Muscle layer of colon (tissue), 2 donors: ENCODE measurements around the gene TMPRSS12.
"Not testable (repeated sequence)": the region's sequence is repeated elsewhere in the genome, so short reads cannot be mapped to it uniquely, and the experiment has no call there.

Experiments
- H3K27ac ChIP-seq: one replicate; pipeline ENCODE4 v1.7.0; 2013; ENCODE audit warnings: low read depth, mild to moderate bottlenecking, low read length, moderate library complexity
- H3K27me3 ChIP-seq, 2 donors: one replicate each; pipeline ENCODE4 v1.7.0; 2013; ENCODE audit warnings: low read length in 2 of 2, mild to moderate bottlenecking in 2 of 2; ENCODE audit not compliant: insufficient read depth in 2 of 2, control insufficient read depth in 1 of 2
- H3K36me3 ChIP-seq: one replicate; pipeline ENCODE4 v1.7.0; 2013; ENCODE audit warnings: mild to moderate bottlenecking, low read length; ENCODE audit not compliant: insufficient read depth
- H3K4me1 ChIP-seq: one replicate; pipeline ENCODE4 v1.7.0; 2013; ENCODE audit warnings: mild to moderate bottlenecking, low read length; ENCODE audit not compliant: insufficient read depth
- H3K4me3 ChIP-seq, 2 donors: one replicate each; pipeline ENCODE4 v1.7.0; 2013; ENCODE audit warnings: low read length in 2 of 2, low read depth in 1 of 2, mild to moderate bottlenecking in 1 of 2, moderate library complexity in 1 of 2
- H3K9ac ChIP-seq: one replicate; pipeline ENCODE4 v1.7.0; 2013; ENCODE audit warnings: low read length
- H3K9me3 ChIP-seq: one replicate; pipeline ENCODE4 v1.7.0; 2013; ENCODE audit warnings: mild to moderate bottlenecking, low read length
- donor health status: abdominal sarcoma.
- donor health status: Adenocarcinoma of cecum.

TMPRSS12 gene

DNA sequence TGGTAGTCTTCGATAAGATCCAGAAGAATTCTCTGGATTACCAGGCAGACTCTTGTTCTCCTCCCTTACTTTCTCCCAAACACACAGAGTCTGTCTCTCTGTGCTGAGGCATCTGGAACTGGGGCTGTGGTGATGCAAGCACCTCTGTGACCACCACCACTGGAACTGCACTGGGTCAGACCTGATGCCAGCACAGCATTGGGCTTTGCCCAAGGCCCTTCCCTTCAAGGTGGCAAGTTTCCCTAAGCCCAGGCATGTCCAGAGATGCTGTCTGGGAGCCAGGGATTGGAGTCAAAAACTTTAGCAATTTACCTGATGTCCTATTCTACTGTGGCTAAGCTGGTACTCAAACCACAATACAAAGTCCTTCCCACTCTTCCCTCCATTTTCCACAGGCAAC, 14.6 kb upstream of the TMPRSS12 start:
- no peak overlapping the region for H3K27ac ChIP-seq
- peaks cover 12% of the 10 kb centered on the region for H3K4me1 ChIP-seq
- no peak overlapping the region for H3K4me3 ChIP-seq
- H3K27me3 ChIP-seq: no peaks in the 10 kb centered on the region
- no peaks in the 10 kb centered on the region for H3K9me3 ChIP-seq
- H3K36me3 ChIP-seq: no peaks in the 10 kb centered on the region
- no peak overlapping the region for H3K9ac ChIP-seq

DNA sequence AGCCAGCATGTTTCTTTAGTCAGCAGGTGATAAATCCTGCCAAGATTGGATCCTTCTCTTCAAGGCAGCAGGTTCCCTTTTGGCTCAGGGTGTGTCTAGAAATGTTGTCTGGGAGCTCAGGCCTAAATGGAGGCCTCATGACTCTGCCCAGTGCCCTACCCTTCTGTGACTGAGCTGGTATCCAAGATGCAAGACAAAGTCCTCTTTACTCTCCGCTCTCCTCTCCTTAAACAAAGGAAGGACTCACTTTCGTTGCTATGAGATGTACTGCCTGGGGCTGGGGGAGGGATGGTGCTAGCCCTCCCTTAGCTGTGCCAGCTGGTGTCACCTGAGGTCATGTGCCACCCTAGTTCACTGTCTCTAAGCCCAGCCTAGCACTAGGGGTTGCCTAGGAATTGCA, 13.8 kb upstream of the TMPRSS12 start:
- Histone ChIP-seq H3K9me3 (no peaks in the 10 kb centered on the region), H3K27me3 (no peaks in the 10 kb centered on the region), H3K27ac (no peak overlapping the region), H3K4me3 (no peak overlapping the region), H3K9ac (no peak overlapping the region), H3K4me1 (peaks cover 12% of the 10 kb centered on the region), H3K36me3 (no peaks in the 10 kb centered on the region)

DNA sequence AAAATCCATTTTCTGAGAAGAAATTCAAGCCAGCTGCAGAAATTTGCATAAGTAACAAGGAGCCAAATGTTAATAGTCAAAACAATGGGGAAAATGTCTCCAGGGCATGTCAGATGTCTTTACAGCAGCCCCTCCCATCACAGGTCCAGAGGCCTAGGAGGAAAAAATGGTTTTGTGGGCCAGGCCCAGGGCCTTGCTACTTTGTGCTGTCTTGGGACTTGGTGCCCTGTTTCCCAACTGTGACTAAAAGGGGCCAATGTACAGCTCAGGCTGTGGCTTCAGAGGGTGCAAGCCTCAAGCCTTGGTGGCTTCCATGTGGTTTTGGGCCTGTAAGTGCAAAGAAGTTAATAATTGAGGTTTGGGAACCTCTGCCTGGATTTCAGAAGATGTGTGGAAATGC, 8.9 kb upstream of the TMPRSS12 start:
- not testable (repeated sequence) for H3K4me1 ChIP-seq, H3K36me3 ChIP-seq, H3K27ac ChIP-seq, H3K4me3 ChIP-seq, H3K9me3 ChIP-seq, H3K27me3 ChIP-seq, H3K9ac ChIP-seq

DNA sequence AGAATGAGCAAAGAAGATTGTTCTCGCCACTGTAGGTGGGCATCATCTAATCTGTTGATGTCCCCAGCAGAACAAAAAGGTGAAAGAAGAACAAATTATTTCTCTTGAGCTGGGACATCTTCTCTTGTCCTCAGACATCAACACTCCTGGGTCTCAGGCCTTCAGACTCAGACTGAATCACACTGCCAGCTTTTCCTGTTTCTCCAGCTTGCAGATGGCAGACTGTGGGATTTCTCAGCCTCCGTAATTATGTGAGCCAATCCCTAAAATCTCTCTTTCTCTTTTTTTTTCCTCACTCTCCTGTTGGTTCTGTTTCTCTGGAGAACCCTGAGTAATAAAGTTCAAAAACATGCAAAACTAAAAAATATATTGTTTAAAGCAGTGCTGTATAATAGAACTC, 3.7 kb upstream of the TMPRSS12 start:
- Histone ChIP-seq H3K9me3 (peaks cover 4% of the 10 kb centered on the region), H3K4me1 (no peaks in the 10 kb centered on the region), H3K36me3 (no peaks in the 10 kb centered on the region), H3K9ac (no peak overlapping the region), H3K27me3 (no peaks in the 10 kb centered on the region), H3K27ac (no peak overlapping the region), H3K4me3 (no peak overlapping the region)

DNA sequence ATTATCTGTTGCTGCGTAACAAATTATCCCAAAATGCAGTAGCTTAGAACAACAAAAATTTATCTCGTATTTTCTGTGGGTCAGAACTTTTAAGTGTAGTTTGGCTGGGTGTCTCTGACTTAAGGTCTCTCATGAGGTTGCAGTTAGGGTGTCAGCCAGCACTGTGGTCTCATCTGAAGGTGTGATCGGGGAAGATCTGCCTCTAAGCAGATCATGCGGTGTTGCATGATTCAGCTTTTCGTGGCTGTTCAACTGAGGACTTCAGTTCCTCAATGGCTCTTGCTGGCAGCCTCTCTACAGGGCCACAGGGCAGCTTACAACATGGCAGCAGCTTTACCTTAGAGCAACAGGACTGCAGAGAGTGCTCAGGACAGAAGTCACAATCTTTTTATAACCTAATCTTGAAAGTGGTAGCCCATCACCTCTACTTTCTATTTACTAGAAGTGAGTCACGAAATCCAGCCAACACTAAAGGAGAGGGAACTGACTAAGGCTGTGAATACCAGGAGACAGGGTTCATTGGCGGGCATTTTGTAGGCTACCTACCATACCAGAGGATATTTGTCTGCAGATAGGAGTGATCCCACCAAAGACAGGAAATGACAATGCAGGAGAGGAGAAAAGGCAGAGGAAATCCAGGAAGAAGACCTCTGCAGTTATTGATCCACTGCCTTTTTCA, 1.8 kb upstream of the TMPRSS12 start:
- peaks cover 4% of the 10 kb centered on the region for H3K9me3 ChIP-seq
- no peak overlapping the region for H3K27ac ChIP-seq
- H3K4me3 ChIP-seq: no peak overlapping the region
- no peak overlapping the region for H3K9ac ChIP-seq
- H3K27me3 ChIP-seq: no peaks in the 10 kb centered on the region
- H3K4me1 ChIP-seq: no peaks in the 10 kb centered on the region
- H3K36me3 ChIP-seq: no peaks in the 10 kb centered on the region

DNA sequence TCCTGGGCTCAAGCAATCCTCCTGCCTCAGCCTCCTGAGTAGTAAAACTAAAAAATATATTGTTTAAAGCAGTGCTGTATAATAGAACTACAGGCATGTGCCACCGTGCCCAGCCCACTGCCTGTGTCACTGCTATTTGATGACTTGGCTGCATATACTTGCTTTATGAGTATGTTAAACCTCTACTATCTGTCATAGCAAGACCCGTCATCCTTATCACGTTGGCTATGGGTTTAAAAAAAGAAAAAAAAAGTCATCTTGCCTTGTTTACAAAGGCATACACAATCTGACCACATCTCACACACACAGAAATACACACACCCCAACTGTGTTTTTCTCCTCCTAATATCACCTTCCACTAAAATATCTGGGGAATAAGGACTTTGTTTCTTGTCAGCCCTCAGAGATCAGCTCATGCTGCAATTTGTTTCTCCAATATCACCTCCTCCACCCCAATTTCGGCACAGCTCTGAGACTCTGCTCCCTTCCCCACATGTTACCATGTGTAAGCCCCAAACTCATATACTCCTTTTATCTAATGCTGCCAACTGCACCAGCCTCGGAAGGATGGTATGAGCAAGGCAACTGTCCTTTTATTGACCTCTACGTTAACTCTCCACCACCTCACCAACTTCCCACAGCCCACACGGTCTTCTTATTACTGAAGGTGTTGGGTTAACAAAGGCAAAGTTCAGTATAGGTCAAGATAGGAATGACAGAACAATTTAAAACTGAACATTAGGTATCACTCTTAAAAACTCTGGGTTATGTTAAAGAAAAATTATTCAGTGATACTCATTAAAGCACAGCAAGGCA, 802 bp upstream of the TMPRSS12 start:
- Histone ChIP-seq H3K9ac (no peak overlapping the region), H3K27me3 (no peaks in the 10 kb centered on the region), H3K36me3 (no peaks in the 10 kb centered on the region), H3K4me3 (no peak overlapping the region), H3K27ac (no peak overlapping the region), H3K9me3 (peaks cover 4% of the 10 kb centered on the region), H3K4me1 (no peaks in the 10 kb centered on the region)

DNA sequence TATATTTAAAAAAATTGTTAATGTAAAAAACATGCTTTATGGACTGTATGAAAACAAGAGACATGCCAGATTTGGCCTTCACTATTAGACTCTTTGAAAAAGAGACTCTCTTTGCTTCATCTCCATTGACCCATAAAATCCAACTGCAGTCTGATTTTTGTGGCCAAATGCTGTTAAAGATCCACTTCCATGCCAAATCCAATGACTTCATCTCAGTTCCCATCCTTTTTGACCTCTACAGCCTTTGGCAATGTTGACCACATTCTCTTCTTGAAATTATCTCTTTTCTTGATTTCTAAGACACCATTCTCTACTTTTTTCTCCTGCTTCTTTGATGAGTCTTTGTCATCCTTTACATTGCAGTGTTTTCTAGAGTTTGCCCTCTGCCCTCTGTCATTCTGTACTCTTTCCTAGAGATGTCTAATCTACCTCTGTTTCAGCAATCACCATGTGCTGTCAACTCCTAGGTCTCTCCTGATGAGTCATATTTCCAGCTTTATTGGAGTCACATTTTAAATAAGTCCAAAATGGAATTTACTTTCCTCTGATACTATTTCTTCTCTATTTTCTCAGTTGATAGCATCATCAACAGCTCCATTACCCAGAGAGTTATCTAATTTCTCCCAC, 2.4 kb downstream of the TMPRSS12 start:
- Histone ChIP-seq H3K4me3 (no peak overlapping the region), H3K9me3 (peaks cover 4% of the 10 kb centered on the region), H3K4me1 (no peaks in the 10 kb centered on the region), H3K9ac (no peak overlapping the region), H3K36me3 (no peaks in the 10 kb centered on the region), H3K27ac (no peak overlapping the region), H3K27me3 (no peaks in the 10 kb centered on the region)

DNA sequence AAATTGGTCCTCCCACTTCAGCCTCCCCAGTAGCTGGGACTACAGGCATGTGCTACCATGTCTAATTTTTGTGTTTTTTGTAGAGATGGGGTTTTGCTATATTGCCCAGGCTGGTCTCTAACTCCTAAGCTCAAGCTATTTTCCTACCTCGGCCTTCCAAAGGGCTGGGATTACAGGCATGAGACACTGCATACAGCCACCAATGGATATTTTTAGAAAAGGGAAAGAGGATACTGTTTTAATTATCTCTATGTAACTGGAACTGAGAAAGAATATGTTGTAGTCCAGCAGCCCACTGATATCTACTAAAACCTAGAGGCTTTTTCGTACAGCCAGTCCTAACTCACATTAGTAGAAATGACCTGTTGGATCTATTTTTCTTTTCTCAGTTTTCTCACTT, 6.2 kb downstream of the TMPRSS12 start:
- Histone ChIP-seq H3K9me3 (no peaks in the 10 kb centered on the region), H3K36me3 (no peaks in the 10 kb centered on the region), H3K4me1 (no peaks in the 10 kb centered on the region), H3K27me3 (no peaks in the 10 kb centered on the region), H3K4me3 (no peak overlapping the region), H3K9ac (no peak overlapping the region), H3K27ac (no peak overlapping the region)

DNA sequence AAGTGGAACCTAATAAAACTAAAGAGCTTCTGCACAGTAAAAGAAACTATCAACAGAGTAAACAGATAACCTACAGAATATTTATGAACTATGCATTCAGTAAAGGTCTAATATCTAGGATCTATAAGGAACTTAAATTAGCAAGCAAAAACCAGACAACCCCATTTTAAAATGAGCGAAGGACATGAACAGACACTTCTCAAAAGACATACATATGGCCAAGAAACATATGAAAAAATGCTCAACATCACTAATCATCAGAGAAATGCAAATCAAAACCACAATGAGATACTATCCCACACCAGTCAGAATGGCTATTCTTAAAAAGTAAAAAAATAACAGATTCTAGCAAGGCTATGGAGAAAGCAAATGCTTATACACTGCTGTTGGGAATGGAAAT, 12.5 kb downstream of the TMPRSS12 start:
- not testable (repeated sequence) for H3K36me3 ChIP-seq, H3K27me3 ChIP-seq, H3K9ac ChIP-seq, H3K4me1 ChIP-seq, H3K4me3 ChIP-seq, H3K27ac ChIP-seq, H3K9me3 ChIP-seq

DNA sequence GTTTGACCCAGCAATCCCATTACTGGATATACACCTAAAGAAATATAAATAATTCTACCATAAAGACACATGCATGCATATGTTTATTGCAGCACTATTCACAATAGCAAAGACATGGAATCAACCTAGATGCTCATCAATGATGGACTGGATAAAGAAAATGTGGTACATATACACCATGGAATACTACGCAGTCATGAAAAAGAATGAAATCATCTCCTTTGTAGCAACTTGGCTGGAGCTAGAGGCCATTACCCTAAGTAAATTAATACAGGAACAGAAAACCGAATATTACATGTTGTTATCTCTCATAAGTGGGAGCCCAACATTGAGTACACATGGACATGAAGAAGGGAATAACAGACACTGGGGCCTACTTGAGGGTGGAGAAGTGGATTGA, 13.0 kb downstream of the TMPRSS12 start:
- not testable (repeated sequence) for H3K4me3 ChIP-seq, H3K9me3 ChIP-seq, H3K36me3 ChIP-seq, H3K4me1 ChIP-seq, H3K27ac ChIP-seq, H3K27me3 ChIP-seq, H3K9ac ChIP-seq

DNA sequence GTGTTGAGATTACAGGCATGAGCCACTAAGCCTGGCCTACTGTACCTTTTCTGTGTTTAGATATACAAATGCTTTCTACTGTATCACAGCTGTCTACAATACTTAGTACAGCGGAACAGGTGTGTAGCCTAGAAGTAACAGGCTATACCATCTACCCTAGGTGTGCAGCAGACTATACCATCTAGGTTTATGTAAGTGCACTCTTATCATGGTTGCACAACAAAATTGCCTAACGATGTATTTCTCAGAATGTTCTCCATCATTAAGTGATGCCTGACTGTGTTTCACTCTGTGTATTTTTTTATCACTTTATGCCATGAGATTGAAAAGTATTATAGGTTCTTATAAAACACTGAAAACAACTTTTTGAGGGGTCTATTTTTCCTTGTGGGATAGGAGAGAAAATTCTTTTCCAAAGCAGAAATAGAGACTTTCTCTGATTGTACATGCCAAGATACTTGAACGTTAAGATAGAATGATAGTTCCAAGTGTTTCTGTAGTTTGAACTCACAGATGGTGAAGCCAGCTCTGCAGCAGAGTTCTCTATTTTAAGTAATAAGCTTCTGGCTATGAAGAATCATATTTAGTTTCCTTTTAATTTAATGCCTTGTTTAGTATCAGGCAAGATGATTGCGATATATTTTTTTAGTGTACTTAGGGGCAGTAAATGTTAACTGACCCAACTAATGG, 17.0 kb downstream of the TMPRSS12 start:
- Histone ChIP-seq H3K9me3 (no peaks in the 10 kb centered on the region), H3K27me3 (no peaks in the 10 kb centered on the region), H3K9ac (no peak overlapping the region), H3K4me1 (no peaks in the 10 kb centered on the region), H3K36me3 (no peaks in the 10 kb centered on the region), H3K27ac (no peak overlapping the region), H3K4me3 (no peak overlapping the region)
